Body of pancreas (tissue), 4 donors: ENCODE data around the gene NDUFV1.

Experiments
- POLR2A ChIP-seq, 3 donors: fragments of 450-650 bp; IDR thresholded peaks; one replicate each; pipeline ENCODE4 v1.6.1; 2016; ENCODE audit warnings: antibody characterized with exemption in 3 of 3, mild to moderate bottlenecking in 2 of 3
- TF ChIP-seq, protein P1 (sequence below), 7 experiments: fragments of 450-650 bp in 4 of 7; fragments of 200-600 bp in 3 of 7; sonication (generic) in 3 of 7; IDR thresholded peaks; one replicate each; pipeline ENCODE4 v1.5.1; 2016 to 2019; ENCODE audit warnings: antibody characterized with exemption in 7 of 7

DNA sequence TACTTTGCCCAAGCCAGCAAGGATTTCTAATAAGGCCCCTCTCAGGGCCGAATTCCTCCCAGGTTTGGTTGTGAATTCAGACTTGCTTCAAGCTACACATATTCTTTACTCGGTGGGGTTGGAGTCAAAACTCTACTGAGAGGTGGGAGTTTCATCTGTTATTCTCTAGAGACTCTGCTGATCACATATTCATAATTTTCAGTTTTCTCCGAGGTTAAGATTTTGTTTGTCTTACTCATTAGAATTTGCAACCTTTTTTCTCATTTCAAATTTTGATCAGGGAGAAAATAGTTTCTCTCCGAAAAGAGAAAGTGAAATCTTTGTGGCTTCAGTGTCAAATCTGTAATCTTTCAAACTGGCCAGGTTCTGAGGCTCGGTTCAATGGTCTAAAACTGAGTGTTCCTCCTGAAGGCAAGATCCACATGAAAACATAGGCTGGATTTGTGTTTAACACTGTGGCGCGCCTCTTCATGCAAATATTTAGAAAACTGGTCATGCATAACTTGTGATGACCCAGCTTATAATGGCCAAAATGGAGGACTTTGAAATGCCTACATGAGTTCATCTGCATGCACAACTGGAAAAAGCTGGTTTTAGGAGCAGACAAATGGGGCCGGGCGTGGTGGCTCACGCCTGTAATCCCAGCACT lies 44.6 kb upstream of the NDUFV1 start:
- TF ChIP-seq, protein P1, sequence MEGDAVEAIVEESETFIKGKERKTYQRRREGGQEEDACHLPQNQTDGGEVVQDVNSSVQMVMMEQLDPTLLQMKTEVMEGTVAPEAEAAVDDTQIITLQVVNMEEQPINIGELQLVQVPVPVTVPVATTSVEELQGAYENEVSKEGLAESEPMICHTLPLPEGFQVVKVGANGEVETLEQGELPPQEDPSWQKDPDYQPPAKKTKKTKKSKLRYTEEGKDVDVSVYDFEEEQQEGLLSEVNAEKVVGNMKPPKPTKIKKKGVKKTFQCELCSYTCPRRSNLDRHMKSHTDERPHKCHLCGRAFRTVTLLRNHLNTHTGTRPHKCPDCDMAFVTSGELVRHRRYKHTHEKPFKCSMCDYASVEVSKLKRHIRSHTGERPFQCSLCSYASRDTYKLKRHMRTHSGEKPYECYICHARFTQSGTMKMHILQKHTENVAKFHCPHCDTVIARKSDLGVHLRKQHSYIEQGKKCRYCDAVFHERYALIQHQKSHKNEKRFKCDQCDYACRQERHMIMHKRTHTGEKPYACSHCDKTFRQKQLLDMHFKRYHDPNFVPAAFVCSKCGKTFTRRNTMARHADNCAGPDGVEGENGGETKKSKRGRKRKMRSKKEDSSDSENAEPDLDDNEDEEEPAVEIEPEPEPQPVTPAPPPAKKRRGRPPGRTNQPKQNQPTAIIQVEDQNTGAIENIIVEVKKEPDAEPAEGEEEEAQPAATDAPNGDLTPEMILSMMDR (IDR thresholded peaks at IDR 0.05) = no peak
- TF ChIP-seq POLR2A (IDR thresholded peaks at IDR 0.05) = no peak
